LNCaP clone FGC (cell line): ENCODE measurements around the gene FOXP4.

Source experiments
- DNase-seq: peaks from one replicate; pipeline ENCODE4 v3.0.0-alpha.2; 2011; ENCODE audit warnings: low read depth
- H3K4me3 ChIP-seq: 2 replicates; pipeline ENCODE4 v1.5.1; 2011; ENCODE audit warnings: mild to moderate bottlenecking, low read depth, low read length, control low read depth
- TF ChIP-seq, protein P1 (sequence below): IDR thresholded peaks from 2 replicates; pipeline ENCODE4 v1.5.1; 2012; ENCODE audit warnings: mild to moderate bottlenecking; ENCODE audit not compliant: control insufficient read depth, insufficient read depth; ENCODE audit errors: extremely low read depth

The FOXP4 gene

DNA sequence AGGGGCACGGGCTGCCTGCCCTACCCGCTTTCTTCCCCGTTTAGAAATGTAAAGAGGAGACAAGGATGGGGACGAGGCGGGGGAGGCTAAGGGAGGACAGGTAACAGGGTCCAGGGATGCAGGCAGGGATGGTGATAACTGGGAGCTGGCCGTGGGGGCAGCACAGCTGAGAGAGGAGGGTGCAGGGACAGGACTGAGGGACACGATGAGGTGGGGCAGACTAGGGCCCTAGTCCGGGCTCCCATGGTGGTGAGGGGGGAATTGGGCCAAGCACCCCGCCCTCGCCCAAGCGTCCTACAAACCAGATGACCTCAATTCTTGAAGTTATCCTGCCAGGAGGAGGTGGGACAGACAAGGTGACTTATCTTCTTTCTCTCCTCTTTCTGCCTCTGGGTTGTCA is 47.7 kb downstream of the FOXP4 start:
- DNase-seq = no peak
- TF ChIP-seq, protein P1, sequence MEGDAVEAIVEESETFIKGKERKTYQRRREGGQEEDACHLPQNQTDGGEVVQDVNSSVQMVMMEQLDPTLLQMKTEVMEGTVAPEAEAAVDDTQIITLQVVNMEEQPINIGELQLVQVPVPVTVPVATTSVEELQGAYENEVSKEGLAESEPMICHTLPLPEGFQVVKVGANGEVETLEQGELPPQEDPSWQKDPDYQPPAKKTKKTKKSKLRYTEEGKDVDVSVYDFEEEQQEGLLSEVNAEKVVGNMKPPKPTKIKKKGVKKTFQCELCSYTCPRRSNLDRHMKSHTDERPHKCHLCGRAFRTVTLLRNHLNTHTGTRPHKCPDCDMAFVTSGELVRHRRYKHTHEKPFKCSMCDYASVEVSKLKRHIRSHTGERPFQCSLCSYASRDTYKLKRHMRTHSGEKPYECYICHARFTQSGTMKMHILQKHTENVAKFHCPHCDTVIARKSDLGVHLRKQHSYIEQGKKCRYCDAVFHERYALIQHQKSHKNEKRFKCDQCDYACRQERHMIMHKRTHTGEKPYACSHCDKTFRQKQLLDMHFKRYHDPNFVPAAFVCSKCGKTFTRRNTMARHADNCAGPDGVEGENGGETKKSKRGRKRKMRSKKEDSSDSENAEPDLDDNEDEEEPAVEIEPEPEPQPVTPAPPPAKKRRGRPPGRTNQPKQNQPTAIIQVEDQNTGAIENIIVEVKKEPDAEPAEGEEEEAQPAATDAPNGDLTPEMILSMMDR = no peak
- no peak overlapping the region for H3K4me3 ChIP-seq

DNA sequence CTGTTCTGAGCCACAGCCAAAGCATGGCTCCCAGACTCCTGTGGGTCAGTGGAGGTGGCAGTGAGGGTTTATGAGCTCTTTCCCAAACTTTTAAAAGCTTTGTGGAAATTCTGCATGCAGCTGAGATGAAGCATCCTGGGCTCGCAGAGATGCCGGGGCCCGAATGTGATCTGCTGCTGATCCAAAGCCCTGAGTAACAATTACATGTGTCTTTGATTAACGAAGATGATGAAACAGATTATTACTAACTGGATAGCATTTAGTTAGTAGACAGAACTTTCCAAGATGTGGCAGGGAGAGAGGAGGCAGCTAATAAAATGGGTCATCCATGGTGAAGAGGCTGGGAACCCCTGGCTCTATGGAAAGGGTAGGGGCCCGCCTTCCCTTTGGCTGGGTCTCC is 48.1 kb downstream of the FOXP4 start:
- H3K4me3 ChIP-seq = no peak overlapping the region
- TF ChIP-seq, protein P1 = no peak
- DNase-seq = no peak

GRCh38 chr6:41594766-41595165 is 48.6 kb downstream of the FOXP4 start:
- H3K4me3 ChIP-seq = no peak overlapping the region
- TF ChIP-seq, protein P1 = no peak
- no peak for DNase-seq

GRCh38 chr6:41595166-41595565 is 49.0 kb downstream of the FOXP4 start:
- H3K4me3 ChIP-seq = no peak overlapping the region
- TF ChIP-seq, protein P1 = no peak
- DNase-seq = no peak

- no peak overlapping the region for H3K4me3 ChIP-seq
- TF ChIP-seq, protein P1 = no peak
- DNase-seq = no peak
These were observed 50.0 kb downstream of the FOXP4 start for GRCh38 chr6:41596096-41596685.

- TF ChIP-seq, protein P1 = no peak
- no peak for DNase-seq
- H3K4me3 ChIP-seq = no peak overlapping the region
These were observed 50.6 kb downstream of the FOXP4 start for GRCh38 chr6:41596807-41597206.

- no peak overlapping the region for H3K4me3 ChIP-seq
- TF ChIP-seq, protein P1 = no peak
- no peak for DNase-seq
These were observed 51.2 kb downstream of the FOXP4 start for GRCh38 chr6:41597246-41598000.
